Erythroblast (primary cell): ENCODE results near the gene CHRNA4.

Source experiments
- GATA1 ChIP-seq: IDR thresholded peaks from 2 replicates; pipeline ENCODE4 v1.6.1; 2011; ENCODE audit warnings: low read depth, mild to moderate bottlenecking, control low read depth, low read length, moderate library complexity
- POLR2A ChIP-seq: IDR thresholded peaks from 2 replicates; pipeline ENCODE4 v1.6.1; 2011; ENCODE audit warnings: mild to moderate bottlenecking, low read length

DNA sequence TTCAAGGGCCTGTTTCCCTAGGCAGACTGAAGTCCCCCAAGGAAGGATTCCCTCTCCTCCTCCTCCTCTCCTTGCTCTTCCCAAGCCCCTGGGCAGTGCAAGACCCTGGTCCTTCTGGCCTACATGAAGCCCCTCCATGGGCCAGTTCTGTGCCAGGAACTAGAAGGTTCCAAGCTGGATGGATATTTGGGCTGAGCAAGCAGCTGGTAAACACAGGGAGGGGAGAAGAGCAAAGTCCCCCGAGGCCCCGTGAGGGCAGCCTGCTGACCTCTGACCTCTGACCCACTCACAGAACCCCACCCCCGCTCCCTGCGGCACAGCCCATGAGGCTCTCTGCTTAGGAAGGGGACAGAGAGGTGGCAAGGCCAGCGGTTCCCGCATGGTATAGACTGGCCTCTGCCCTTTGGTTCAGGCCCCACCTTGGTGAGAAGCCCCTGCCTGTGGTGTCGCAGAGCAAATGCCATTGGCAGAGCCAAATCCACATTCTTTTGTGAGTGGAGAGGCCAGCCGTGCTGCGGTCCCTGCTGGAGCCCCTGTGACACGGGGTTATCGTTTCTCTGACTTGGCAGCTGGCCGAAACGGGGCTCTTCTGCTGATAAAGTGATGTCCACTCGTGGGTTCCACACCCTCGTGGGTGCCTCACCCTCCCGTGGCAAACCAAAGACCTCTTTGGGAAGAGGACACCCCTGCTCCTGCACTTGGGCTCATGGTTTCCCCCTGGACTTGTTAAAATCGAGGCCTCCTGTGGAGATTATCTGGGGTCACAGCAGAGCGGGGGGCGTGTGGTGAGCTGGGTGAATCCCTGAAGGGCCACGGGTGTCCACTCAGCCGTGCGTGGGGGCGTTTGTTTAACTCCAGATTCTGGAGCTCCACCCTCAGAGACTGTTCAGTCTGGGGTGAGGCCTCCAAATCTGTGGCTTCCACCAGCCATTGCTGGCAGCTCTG, 2.1 kb upstream of the CHRNA4 start:
- no peak for TF ChIP-seq POLR2A
- no peak for TF ChIP-seq GATA1
